H1 (cell line): ENCODE measurements around the gene NOC2L. TPM values are rescaled to one million over a fixed set of nuclear protein-coding genes. Genes with fewer than 3 reads are reported as not detected.

ENCODE experiments used
- CTCF ChIA-PET: fragments of 300-600 bp; sonication (Branson Sonifier 250); formaldehyde crosslinking; loops from one replicate; lab custom pipeline; 2021; ENCODE audit not compliant: partially characterized antibody; lab: Charles Lee
- POLR2A ChIA-PET: fragments of 300-600 bp; sonication (Branson Sonifier 250); formaldehyde crosslinking; loops from one replicate; lab custom pipeline; 2021; ENCODE audit warnings: inconsistent platforms; ENCODE audit not compliant: partially characterized antibody; lab: Charles Lee
- DNase-seq, 2 experiments: peaks; one replicate each; pipeline versions ENCODE4 v3.0.0 to v3.0.0-alpha.2; 2010 to 2022; ENCODE audit warnings: low spot score in 2 of 2, low read depth in 1 of 2, mixed read lengths in 1 of 2
- FAIRE-seq: peaks from 2 replicates; lab custom pipeline; 2011; peaks lifted over from hg19 to GRCh38; lab: Jason Lieb, UNC
- H2AFZ ChIP-seq: 2 replicates; pipeline ENCODE4 v1.8.1; 2012; ENCODE audit warnings: low read length, inconsistent platforms
- H2AK5ac ChIP-seq: 2 replicates; pipeline ENCODE4 v1.6.1; 2013; ENCODE audit warnings: low read depth, low read length
- H2BK120ac ChIP-seq: replicated peaks from 2 replicates; pipeline ENCODE3; 2013; ENCODE audit warnings: low read depth, low read length, inconsistent platforms
- H2BK12ac ChIP-seq: 2 replicates; pipeline ENCODE4 v1.6.1; 2013; ENCODE audit warnings: low read depth, low read length
- H2BK15ac ChIP-seq: 2 replicates; pipeline ENCODE4 v1.6.1; 2013; ENCODE audit warnings: low read length
- H2BK20ac ChIP-seq: 2 replicates; pipeline ENCODE4 v1.6.1; 2013; ENCODE audit warnings: low read length
- H2BK5ac ChIP-seq: 2 replicates; pipeline ENCODE4 v1.6.1; 2013; ENCODE audit warnings: low read depth, low read length
- H3K14ac ChIP-seq: 2 replicates; pipeline ENCODE4 v1.6.1; 2013; ENCODE audit warnings: inconsistent platforms; ENCODE audit not compliant: insufficient read length
- H3K18ac ChIP-seq: 2 replicates; pipeline ENCODE4 v1.6.1; 2013; ENCODE audit warnings: low read length; ENCODE audit errors: extremely low read depth
- H3K23ac ChIP-seq: 2 replicates; pipeline ENCODE4 v1.6.1; 2013; ENCODE audit warnings: inconsistent platforms; ENCODE audit not compliant: insufficient read length
- H3K23me2 ChIP-seq: 2 replicates; pipeline ENCODE4 v1.6.1; 2013; ENCODE audit warnings: low read depth, low read length
- H3K27ac ChIP-seq: 2 replicates; pipeline ENCODE4 v1.6.1; 2011; ENCODE audit warnings: low read depth, low read length, inconsistent platforms
- H3K27me3 ChIP-seq, 4 experiments: replicated peaks in 1 of 4; 1 replicate in 1 of 4; 2 replicates in 3 of 4; pipeline versions ENCODE4 v1.6.1 to v1.8.1; 2011 to 2013; ENCODE audit warnings: low read length in 3 of 4, mild to moderate bottlenecking in 3 of 4, inconsistent platforms in 2 of 4, mixed read lengths in 2 of 4, moderate library complexity in 1 of 4; ENCODE audit not compliant: control insufficient read depth in 3 of 4, insufficient read depth in 3 of 4; ENCODE audit errors: extremely low read depth in 1 of 4
- H3K36me3 ChIP-seq, 4 experiments: 2 replicates each; pipeline versions ENCODE4 v1.6.1 to v1.8.1; 2011 to 2013; ENCODE audit warnings: mild to moderate bottlenecking in 4 of 4, low read length in 3 of 4, moderate library complexity in 2 of 4, control low read depth in 1 of 4, inconsistent platforms in 1 of 4; ENCODE audit not compliant: insufficient read depth in 4 of 4, control insufficient read depth in 2 of 4
- H3K4ac ChIP-seq: replicated peaks from 2 replicates; pipeline ENCODE3; 2013; ENCODE audit warnings: low read length, low read depth, mixed read lengths, inconsistent platforms; ENCODE audit not compliant: insufficient read length
- H3K4me1 ChIP-seq, 4 experiments: replicated peaks in 1 of 4; 1 replicate in 1 of 4; 2 replicates in 3 of 4; pipeline versions ENCODE4 v1.6.1 to v1.8.1; 2011 to 2013; ENCODE audit warnings: low read length in 3 of 4, inconsistent platforms in 2 of 4, mixed read lengths in 1 of 4; ENCODE audit not compliant: insufficient read depth in 4 of 4, control insufficient read depth in 3 of 4
- H3K4me2 ChIP-seq, 2 experiments: 2 replicates each; pipeline versions ENCODE4 v1.6.1 to v1.8.1; 2011 to 2013; ENCODE audit warnings: low read depth in 2 of 2, low read length in 2 of 2, control low read depth in 1 of 2, inconsistent platforms in 1 of 2, mild to moderate bottlenecking in 1 of 2; ENCODE audit not compliant: insufficient read depth in 1 of 2
- H3K4me3 ChIP-seq, 4 experiments: fragments of 200-600, 300-600 bp in 1 of 4; sonication (generic), shearing (Covaris generic), sonication (Bioruptor Twin) in 1 of 4; 2 replicates each; pipeline versions ENCODE4 v1.5.1 to v1.8.1; 2011 to 2016; ENCODE audit warnings: low read length in 4 of 4, low read depth in 3 of 4, control low read depth in 2 of 4, inconsistent platforms in 2 of 4, mild to moderate bottlenecking in 2 of 4, mixed read lengths in 1 of 4, moderate library complexity in 1 of 4; ENCODE audit not compliant: insufficient read depth in 2 of 4; ENCODE audit errors: extremely low read depth in 1 of 4
- H3K56ac ChIP-seq: replicated peaks from 2 replicates; pipeline ENCODE3; 2013; ENCODE audit warnings: low read depth, mild to moderate bottlenecking, mixed read lengths, low read length, inconsistent platforms; ENCODE audit not compliant: insufficient read length
- H3K79me1 ChIP-seq: 2 replicates; pipeline ENCODE4 v1.6.1; 2013; ENCODE audit warnings: low read depth, low read length, control low read depth
- H3K79me2 ChIP-seq, 2 experiments: 2 replicates each; pipeline versions ENCODE4 v1.6.1 to v1.8.1; 2012 to 2013; ENCODE audit warnings: low read length in 2 of 2, mild to moderate bottlenecking in 2 of 2, inconsistent platforms in 1 of 2; ENCODE audit not compliant: insufficient read depth in 2 of 2, control insufficient read depth in 1 of 2
- H3K9ac ChIP-seq, 4 experiments: replicated peaks in 1 of 4; 1 replicate in 1 of 4; 2 replicates in 3 of 4; pipeline versions ENCODE4 v1.6.1 to v1.8.1; 2011 to 2013; ENCODE audit warnings: low read depth in 3 of 4, low read length in 3 of 4, control low read depth in 2 of 4, mild to moderate bottlenecking in 2 of 4, moderate library complexity in 2 of 4, inconsistent platforms in 1 of 4; ENCODE audit errors: extremely low read depth in 1 of 4
- H3K9me3 ChIP-seq, 2 experiments: 2 replicates each; pipeline versions ENCODE4 v1.6.1 to v1.8.1; 2012 to 2013; ENCODE audit warnings: mild to moderate bottlenecking in 2 of 2, moderate library complexity in 2 of 2, control low read depth in 1 of 2, inconsistent platforms in 1 of 2, low read depth in 1 of 2, low read length in 1 of 2, mixed read lengths in 1 of 2; ENCODE audit not compliant: insufficient read depth in 2 of 2
- H4K20me1 ChIP-seq, 2 experiments: replicated peaks in 1 of 2; 2 replicates each; pipeline versions ENCODE3 to v1.8.1; 2011 to 2013; ENCODE audit warnings: inconsistent platforms in 2 of 2, low read length in 2 of 2, mild to moderate bottlenecking in 1 of 2; ENCODE audit not compliant: insufficient read depth in 2 of 2, control insufficient read depth in 1 of 2
- H4K5ac ChIP-seq: 2 replicates; pipeline ENCODE4 v1.6.1; 2013; ENCODE audit warnings: low read length, low read depth, mixed read lengths, inconsistent platforms; ENCODE audit not compliant: insufficient read length
- H4K8ac ChIP-seq: 2 replicates; pipeline ENCODE4 v1.8.0; 2013; ENCODE audit warnings: mild to moderate bottlenecking, moderate library complexity, low read length, inconsistent platforms; ENCODE audit not compliant: insufficient read depth; ENCODE audit errors: extremely low read depth
- H4K91ac ChIP-seq: replicated peaks from 2 replicates; pipeline ENCODE3; 2013; ENCODE audit warnings: low read length, mixed read lengths, inconsistent platforms; ENCODE audit not compliant: insufficient read length
- BRCA1 ChIP-seq: IDR thresholded peaks from 2 replicates; pipeline ENCODE4 v1.6.1; 2012; ENCODE audit warnings: low read depth, low read length, improper control_type of control experiment
- GTF2F1 ChIP-seq: IDR thresholded peaks from 2 replicates; pipeline ENCODE4 v1.6.1; 2012; ENCODE audit warnings: low read depth, low read length, improper control_type of control experiment, borderline replicate concordance
- POLR2A ChIP-seq, 2 experiments: IDR thresholded peaks; 1 replicate in 1 of 2; 2 replicates in 1 of 2; pipeline ENCODE4 v1.6.1; 2011; ENCODE audit warnings: low read depth in 2 of 2, low read length in 2 of 2, mild to moderate bottlenecking in 2 of 2; ENCODE audit errors: control extremely low read depth in 1 of 2
- RXRA ChIP-seq: IDR thresholded peaks from 2 replicates; pipeline ENCODE4 v1.6.1; 2011; ENCODE audit warnings: low read depth, mild to moderate bottlenecking, low read length, moderate library complexity; ENCODE audit not compliant: insufficient read depth
- SIN3A ChIP-seq, 2 experiments: IDR thresholded peaks in 1 of 2; conservative IDR thresholded peaks in 1 of 2; 2 replicates each; pipeline ENCODE4 v1.6.1; 2011 to 2012; ENCODE audit warnings: low read length in 2 of 2, improper control_type of control experiment in 1 of 2, low read depth in 1 of 2, mild to moderate bottlenecking in 1 of 2
- SP2 ChIP-seq: IDR thresholded peaks from 2 replicates; pipeline ENCODE4 v1.6.1; 2012; ENCODE audit warnings: mild to moderate bottlenecking, low read length, inconsistent platforms
- SP4 ChIP-seq: IDR thresholded peaks from 2 replicates; pipeline ENCODE4 v1.6.1; 2012; ENCODE audit warnings: low read length, inconsistent platforms
- TEAD4 ChIP-seq: IDR thresholded peaks from 2 replicates; pipeline ENCODE4 v1.6.1; 2012; ENCODE audit warnings: low read depth, low read length, inconsistent platforms, mixed read lengths
- WGBS, 2 experiments: shearing (Covaris generic) in 1 of 2; methylation state at CpG; one replicate each; pipeline versions ENCODE4 v1.1.6 to v1.1.7; 2013 to 2015; ENCODE audit warnings: low lambda C conversion rate in 2 of 2, mixed read lengths in 2 of 2, inconsistent platforms in 1 of 2, low coverage in 1 of 2, missing lambda C conversion rate in 1 of 2; ENCODE audit not compliant: insufficient replicate concordance in 2 of 2, insufficient coverage in 1 of 2, insufficient read length in 1 of 2; ENCODE audit errors: extremely low coverage in 1 of 2, missing lambda C conversion rate in 1 of 2; 5-methylcytosine and 5-hydroxymethylcytosine counted together
- polyA plus RNA-seq, 7 experiments: library from polyadenylated mRNA; depleted of rRNA in 3 of 7; stranded (reverse) in 5 of 7; unstranded in 2 of 7; fragments of >200 nt in 5 of 7; fragments of 200-250 nt in 2 of 7; gene quantifications; 1 replicate in 5 of 7; 2 replicates in 1 of 7; 4 replicates in 1 of 7; pipeline versions ENCODE4 v1.2.1 to v1.2.3, GENCODE V29; 2011 to 2013; ENCODE audit warnings: missing spikeins in 2 of 7, mixed read lengths in 2 of 7
- total RNA-seq: library from RNA; stranded (reverse); fragmentation: NEBNext Ultra II Directional; extraction: Animal tissue kit (Norgen Biotek cat#: 25700); gene quantifications from 2 replicates; pipeline ENCODE4 v1.2.1, GENCODE V29; 2021
- TF ChIP-seq, protein P1 (sequence below): IDR thresholded peaks from 2 replicates; pipeline ENCODE4 v1.6.1; 2012; ENCODE audit warnings: inconsistent platforms
- TF ChIP-seq, protein P2 (sequence below): IDR thresholded peaks from 2 replicates; pipeline ENCODE4 v1.6.1; 2011; ENCODE audit warnings: low read length, improper control_type of control experiment

Gene NOC2L
- total and polyA plus RNA-seq, 2 of the 8 experiments (the other 6 are each of a cell fraction or from before 2014, with no cell fraction given) = 74.7 to 130 TPM

DNA sequence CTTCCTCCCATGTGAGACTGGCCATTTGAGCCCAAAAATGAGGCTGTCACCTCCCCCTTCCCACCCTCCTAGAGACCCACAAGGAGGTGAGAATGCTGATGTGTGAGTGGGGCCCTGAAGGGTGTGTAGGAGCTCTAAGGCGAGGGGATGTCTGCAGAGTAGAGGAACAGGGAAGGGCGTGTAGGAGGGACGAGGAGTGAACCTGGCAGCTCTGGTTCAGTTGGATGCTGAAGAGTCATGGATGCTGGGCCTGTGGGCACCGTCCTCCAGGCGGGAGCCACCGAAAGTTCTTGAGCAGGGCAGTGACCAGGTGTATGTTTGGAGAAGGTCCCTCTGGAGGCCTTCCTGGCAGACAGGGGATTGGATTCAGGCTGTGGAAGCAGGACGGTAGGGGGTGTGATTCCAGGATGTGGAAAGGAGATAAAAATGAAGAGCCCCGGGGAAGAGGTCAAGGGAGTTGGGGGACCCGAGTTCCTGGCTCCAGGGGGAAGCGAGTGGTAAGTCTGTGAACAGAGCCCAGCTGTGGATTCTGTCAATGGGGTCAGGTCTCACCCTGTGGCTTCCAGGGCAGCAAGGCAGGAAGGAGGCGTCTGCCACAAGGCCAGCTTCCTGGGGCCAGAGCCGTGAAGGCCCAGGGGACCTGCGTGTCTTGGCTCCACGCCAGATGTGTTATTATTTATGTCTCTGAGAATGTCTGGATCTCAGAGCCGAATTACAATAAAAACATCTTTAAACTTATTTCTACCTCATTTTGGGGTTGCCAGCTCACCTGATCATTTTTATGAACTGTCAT, 27.5 kb downstream of the NOC2L start:
- no peak overlapping the region for H2AK5ac ChIP-seq
- H3K27ac ChIP-seq = no peak overlapping the region
- peaks cover 17 to 18% of the 10 kb centered on the region in 2 experiments for H4K20me1 ChIP-seq
- H2BK15ac ChIP-seq = no peak overlapping the region
- H3K79me1 ChIP-seq = no peaks in the 10 kb centered on the region
- no peak overlapping the region for H2BK5ac ChIP-seq
- POLR2A ChIA-PET = interaction anchor here (0.6 to 4.0 kb wide), 3 partner anchors 9 to 105 kb away, joined by 3 to 28 read pairs (median 6); no protein-coding TSS in a partner anchor
- H3K18ac ChIP-seq = no peak overlapping the region
- no peak overlapping the region for H3K9ac ChIP-seq
- FAIRE-seq (no peak), DNase-seq (no peak)
- H3K4me1 ChIP-seq = peaks cover 2 to 10% (median 8%) of the 10 kb centered on the region in 4 experiments
- H2BK12ac ChIP-seq = no peak overlapping the region
- no peak overlapping the region; the same call in 1 of the 2 replicates for H4K8ac ChIP-seq
- no peaks in the 10 kb centered on the region for H3K23me2 ChIP-seq
- 80% methylated on average over 15 of the region's 15 CpGs; no CpG with 5 or more reads in 1 of the 2 experiments for WGBS, 2 experiments
- H2BK120ac ChIP-seq = no peak overlapping the region
- H4K91ac ChIP-seq = no peak overlapping the region
- no peak overlapping the region for H2BK20ac ChIP-seq
- no peak overlapping the region for H3K4me3 ChIP-seq
- H3K36me3 ChIP-seq = no peaks in the 10 kb centered on the region
- H3K9me3 ChIP-seq = no peaks in the 10 kb centered on the region
- no peak overlapping the region for H3K23ac ChIP-seq
- no peak overlapping the region for H3K14ac ChIP-seq
- H3K4ac ChIP-seq = no peak overlapping the region
- H3K4me2 ChIP-seq = no peak overlapping the region
- H3K27me3 ChIP-seq = peaks cover 63 to 90% (median 87%) of the 10 kb centered on the region in 4 experiments
- H3K56ac ChIP-seq = no peak overlapping the region
- no peaks in the 10 kb centered on the region for H3K79me2 ChIP-seq
- no peak overlapping the region for H4K5ac ChIP-seq
- CTCF ChIA-PET = interaction anchor here (0.7 to 4.6 kb wide), 5 partner anchors 9 to 32 kb away, joined by 3 to 45 read pairs (median 3); partner anchors contain the start of gene NOC2L
- no peak overlapping the region for H2AFZ ChIP-seq
- TF ChIP-seq SIN3A (conservative IDR thresholded peaks at IDR 0.05 in 1 of 2, IDR thresholded peaks at IDR 0.05 in 1 of 2; ENCODE audit: low read depth in 1 of 2, low read length in 2 of 2) (no peak), TEAD4 (no peak), BRCA1 (no peak), GTF2F1 (no peak), RXRA (no peak), SP4 (no peak), POLR2A (IDR thresholded peaks at IDR 0.05; ENCODE audit: control extremely low read depth in 1 of 2, low read depth in 2 of 2, low read length in 2 of 2) (no peak), SP2 (no peak)
- TF ChIP-seq, protein P1, sequence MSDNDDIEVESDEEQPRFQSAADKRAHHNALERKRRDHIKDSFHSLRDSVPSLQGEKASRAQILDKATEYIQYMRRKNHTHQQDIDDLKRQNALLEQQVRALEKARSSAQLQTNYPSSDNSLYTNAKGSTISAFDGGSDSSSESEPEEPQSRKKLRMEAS = no peak
- TF ChIP-seq, protein P2, sequence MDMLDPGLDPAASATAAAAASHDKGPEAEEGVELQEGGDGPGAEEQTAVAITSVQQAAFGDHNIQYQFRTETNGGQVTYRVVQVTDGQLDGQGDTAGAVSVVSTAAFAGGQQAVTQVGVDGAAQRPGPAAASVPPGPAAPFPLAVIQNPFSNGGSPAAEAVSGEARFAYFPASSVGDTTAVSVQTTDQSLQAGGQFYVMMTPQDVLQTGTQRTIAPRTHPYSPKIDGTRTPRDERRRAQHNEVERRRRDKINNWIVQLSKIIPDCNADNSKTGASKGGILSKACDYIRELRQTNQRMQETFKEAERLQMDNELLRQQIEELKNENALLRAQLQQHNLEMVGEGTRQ = no peak
